HFF-Myc (cell line): ENCODE data around the gene CGGBP1.

Source experiments
- DNase-seq: peaks from one replicate; pipeline ENCODE4 v3.0.0-alpha.2; 2011; ENCODE audit warnings: low read depth; ENCODE audit errors: extremely low read depth
- H3K4me3 ChIP-seq: replicated peaks from 2 replicates; pipeline ENCODE4 v1.5.1; 2011; ENCODE audit warnings: low read depth, mild to moderate bottlenecking, control low read depth, low read length
- TF ChIP-seq, protein P1 (sequence below): IDR thresholded peaks from 2 replicates; pipeline ENCODE4 v1.5.1; 2012; ENCODE audit warnings: mild to moderate bottlenecking, low read depth, low read length, control low read depth; ENCODE audit errors: missing control alignments

The CGGBP1 gene

DNA sequence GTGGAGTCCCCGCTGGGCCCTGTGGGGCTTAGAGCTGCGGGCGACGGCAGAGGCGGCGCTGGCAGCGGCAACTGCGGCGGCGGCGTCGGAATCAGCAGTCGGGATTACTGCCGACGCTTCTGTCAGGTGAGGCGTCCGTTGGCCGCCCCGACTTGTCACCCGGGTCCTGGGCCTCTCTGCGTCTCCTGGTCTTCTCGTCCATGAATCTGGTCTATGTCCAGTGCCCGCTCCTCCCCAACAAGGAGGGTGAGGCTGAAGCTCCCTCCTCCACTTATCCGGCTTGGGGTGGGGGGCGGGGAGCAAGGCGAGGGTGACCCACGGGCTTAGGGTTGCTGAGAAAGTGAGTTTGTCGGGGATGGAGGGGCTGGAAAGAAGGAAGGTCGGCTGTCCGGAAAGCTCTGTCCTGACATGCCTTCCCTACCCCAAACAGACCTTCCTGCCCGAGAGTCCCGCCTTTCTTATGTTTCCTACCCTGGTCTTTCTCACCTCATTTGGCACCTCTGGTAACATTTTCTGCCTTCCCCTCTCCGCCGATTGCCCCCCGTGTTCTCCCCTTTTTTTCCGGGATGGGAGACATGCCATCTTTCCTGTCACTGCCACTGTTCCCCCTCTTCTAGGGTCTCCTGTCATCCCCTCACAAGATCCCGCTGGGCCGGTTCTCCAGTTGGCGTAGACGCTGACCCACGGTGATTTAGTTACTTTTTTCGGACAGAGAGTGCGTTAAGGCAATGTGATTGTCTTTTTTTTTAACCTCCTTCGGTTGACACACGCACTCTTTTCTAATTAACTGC lies 770 bp upstream of the CGGBP1 start:
- TF ChIP-seq, protein P1, sequence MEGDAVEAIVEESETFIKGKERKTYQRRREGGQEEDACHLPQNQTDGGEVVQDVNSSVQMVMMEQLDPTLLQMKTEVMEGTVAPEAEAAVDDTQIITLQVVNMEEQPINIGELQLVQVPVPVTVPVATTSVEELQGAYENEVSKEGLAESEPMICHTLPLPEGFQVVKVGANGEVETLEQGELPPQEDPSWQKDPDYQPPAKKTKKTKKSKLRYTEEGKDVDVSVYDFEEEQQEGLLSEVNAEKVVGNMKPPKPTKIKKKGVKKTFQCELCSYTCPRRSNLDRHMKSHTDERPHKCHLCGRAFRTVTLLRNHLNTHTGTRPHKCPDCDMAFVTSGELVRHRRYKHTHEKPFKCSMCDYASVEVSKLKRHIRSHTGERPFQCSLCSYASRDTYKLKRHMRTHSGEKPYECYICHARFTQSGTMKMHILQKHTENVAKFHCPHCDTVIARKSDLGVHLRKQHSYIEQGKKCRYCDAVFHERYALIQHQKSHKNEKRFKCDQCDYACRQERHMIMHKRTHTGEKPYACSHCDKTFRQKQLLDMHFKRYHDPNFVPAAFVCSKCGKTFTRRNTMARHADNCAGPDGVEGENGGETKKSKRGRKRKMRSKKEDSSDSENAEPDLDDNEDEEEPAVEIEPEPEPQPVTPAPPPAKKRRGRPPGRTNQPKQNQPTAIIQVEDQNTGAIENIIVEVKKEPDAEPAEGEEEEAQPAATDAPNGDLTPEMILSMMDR: no peak
- peak overlapping the region; percentile 96 for H3K4me3 ChIP-seq
- no peak for DNase-seq

DNA sequence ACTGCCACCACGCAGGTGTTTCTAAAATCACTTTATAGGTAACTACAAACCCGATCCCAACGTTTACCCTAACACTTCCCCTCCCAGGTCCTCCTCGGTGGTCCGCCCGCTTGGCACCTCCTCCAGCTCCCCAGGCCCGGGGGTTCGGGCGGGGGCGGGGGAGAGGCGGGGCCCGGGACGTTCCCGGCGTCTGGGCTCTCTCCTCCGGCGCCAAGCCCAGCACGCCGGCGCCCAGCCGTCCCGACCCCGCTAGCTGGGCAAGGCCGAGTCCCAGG lies 562 bp downstream of the CGGBP1 start:
- DNase-seq: no peak
- TF ChIP-seq, protein P1: no peak

DNA sequence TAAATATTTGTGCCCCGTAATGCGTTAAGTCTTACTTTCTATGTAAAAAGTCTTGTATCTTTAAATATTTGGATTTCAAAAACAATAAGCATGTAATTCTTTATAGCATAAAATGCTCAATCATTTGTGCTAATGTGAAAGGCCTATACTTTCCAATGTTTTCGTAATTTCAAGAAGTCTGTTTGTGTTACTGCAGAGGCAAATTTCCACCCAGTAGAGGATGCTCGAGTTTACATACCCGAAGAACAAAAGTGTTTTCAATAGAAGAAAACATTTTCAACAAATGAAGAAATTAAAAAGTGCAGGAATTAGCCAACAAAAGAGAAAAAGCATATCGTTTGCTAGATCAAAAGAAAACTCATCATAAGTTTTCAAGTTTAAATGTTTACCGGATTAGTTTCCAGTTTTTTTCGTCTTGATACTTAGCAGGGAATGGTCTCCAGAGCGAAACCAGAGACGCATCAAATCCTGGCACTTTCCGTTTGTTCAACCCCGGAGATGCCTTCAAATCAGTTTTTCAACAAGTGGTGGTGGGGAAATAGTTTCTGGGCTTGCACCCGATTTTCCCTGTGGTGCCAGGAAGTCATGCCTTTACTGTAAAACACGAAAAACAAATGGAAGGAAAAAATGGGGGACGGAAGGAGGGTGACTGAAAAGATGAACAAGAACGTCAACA lies 1.0 kb downstream of the CGGBP1 start:
- TF ChIP-seq, protein P1: no peak
- peak overlapping the region; percentile 96 for H3K4me3 ChIP-seq
- no peak for DNase-seq

More for the DNA sequence above, 562 bp downstream of the CGGBP1 start:
- peak overlapping the region; percentile 96 for H3K4me3 ChIP-seq

DNA sequence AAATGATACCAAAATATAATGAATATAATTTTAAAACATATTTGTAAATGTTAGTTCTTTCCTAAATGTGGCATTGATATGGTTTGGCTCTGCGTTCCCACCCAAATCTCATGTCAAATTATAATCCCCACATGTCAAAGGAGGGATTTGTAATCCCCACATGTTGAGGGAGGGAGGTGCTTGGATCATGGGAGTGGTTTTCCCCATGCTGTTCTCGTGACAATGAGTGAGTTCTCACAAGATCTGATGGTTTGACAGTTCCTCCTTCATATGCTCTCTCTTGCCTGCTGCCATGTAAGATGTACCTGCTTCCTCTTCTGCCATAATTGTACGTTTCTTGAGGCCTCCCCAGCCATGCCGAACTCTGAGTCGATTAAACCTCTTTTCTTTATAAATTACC lies 12.0 kb downstream of the CGGBP1 start:
- H3K4me3 ChIP-seq: no peak overlapping the region
- DNase-seq: no peak
- TF ChIP-seq, protein P1: no peak

DNA sequence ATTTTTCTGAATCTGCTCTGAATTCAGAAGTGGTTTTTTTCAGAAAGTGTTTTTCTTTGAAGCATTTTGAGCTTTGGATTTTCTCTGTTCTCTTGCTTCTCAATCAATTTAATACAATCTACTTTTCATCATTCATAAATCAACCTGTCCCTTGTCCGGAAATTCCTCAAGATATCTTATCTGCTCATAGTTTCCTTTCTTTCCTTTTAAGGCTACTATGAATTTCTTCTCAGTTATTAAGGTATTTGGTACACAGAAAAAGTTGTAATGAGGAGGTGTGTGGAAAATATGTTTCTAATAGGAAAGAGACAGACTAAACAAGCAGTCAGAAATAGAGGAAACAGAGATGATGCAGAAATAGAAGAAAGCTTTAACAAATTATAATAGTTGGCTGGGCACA lies 14.4 kb downstream of the CGGBP1 start:
- TF ChIP-seq, protein P1: no peak
- no peak for DNase-seq
- no peak overlapping the region for H3K4me3 ChIP-seq

DNA sequence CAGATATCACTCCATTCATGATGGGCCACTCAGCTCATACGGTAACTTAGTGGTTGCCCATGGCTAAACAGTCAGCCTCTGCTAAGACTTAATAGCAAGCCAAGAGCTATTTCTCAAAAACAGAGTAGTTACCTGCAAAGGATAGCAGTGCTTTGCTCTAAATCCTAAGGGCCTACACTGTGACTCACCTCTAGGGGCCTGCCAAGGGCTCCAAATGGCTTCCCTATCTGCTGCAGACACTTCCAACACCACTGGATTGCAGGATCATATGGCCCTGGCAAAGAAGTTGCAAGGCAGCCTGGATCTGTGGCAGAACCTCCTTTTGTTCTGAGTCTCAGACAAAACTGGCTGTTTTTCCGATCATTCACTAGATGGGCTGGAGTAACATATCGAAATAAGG lies 17.8 kb downstream of the CGGBP1 start:
- TF ChIP-seq, protein P1: no peak
- H3K4me3 ChIP-seq: no peak overlapping the region
- no peak for DNase-seq
